T-helper 2 cell treated with Interferon-gamma antibody and Interleukin-4, amounts not matched to agents 5 μg/mL and 100 μg/mL, for 36 hours (primary cell): Measurements from ENCODE around the gene RBM25.

Source experiments
- DNase-seq: peaks from one replicate; pipeline ENCODE4 v3.0.0; 2021; ENCODE audit warnings: low spot score
- H3K27ac Mint-ChIP-seq: one replicate; pipeline ENCODE4 v1.8.0; 2021; ENCODE audit warnings: mild to moderate bottlenecking, mixed read lengths
- H3K27me3 Mint-ChIP-seq: one replicate; pipeline ENCODE4 v1.8.0; 2021; ENCODE audit warnings: low read depth, mixed read lengths
- H3K36me3 Mint-ChIP-seq: one replicate; pipeline ENCODE4 v1.8.0; 2021; ENCODE audit warnings: low read depth, mixed read lengths
- H3K4me1 Mint-ChIP-seq: one replicate; pipeline ENCODE4 v1.8.0; 2021; ENCODE audit warnings: low read depth, mixed read lengths
- H3K4me3 Mint-ChIP-seq: one replicate; pipeline ENCODE4 v1.8.0; 2022; ENCODE audit warnings: mild to moderate bottlenecking, moderate library complexity, mixed read lengths
- H3K9me3 Mint-ChIP-seq: one replicate; pipeline ENCODE4 v1.8.0; 2021; ENCODE audit warnings: mixed read lengths

RBM25 gene

DNA sequence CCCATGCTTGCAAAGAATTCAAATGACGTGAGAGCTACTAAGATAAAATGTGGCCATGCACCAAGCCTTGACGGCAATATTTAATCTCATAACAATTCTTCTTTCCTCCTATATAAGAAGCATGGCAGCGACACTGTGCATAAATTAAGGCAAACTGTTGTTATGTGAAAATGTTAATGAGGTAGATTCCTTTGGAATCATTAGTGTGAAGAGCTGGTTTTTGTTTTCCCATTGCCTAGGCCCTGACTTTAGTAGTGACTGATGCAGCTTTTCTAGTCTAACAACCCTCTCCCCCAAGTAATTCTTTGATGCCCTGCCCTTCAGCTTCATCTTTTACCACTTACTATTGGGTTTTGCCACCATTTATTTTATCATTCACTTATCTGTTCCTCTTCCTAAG is 67.4 kb downstream of the RBM25 start:
- H3K9me3 Mint-ChIP-seq = no peaks in the 10 kb centered on the region
- no peaks in the 10 kb centered on the region for H3K27me3 Mint-ChIP-seq
- peaks cover 3% of the 10 kb centered on the region for H3K4me1 Mint-ChIP-seq
- no peak overlapping the region for H3K4me3 Mint-ChIP-seq
- no peak overlapping the region for H3K27ac Mint-ChIP-seq
- H3K36me3 Mint-ChIP-seq = peaks cover 38% of the 10 kb centered on the region
- DNase-seq = no peak

DNA sequence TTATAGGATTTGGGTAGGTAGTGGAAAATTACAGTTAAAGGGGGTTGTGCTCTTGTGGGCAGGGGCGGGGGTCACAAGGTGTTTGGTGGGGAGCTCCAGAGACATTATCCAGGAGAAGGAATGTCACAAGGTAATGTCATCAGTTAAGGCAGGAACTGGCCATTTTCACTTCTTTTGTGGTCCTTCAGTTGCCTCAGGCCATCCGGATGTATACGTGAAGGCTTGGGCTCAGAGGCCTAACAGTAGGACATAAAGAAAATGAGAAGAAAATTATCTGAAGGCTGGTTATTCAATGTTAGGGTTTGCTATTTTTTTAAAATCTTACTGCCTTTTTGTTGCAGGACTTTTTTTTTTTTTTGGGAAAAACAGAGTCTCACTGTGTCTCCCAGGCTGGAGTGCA is 75.5 kb downstream of the RBM25 start:
- H3K4me1 Mint-ChIP-seq = peaks cover 9% of the 10 kb centered on the region
- H3K27ac Mint-ChIP-seq = no peak overlapping the region
- H3K27me3 Mint-ChIP-seq = no peaks in the 10 kb centered on the region
- H3K36me3 Mint-ChIP-seq = peaks cover 22% of the 10 kb centered on the region
- DNase-seq = no peak
- peaks cover 15% of the 10 kb centered on the region for H3K9me3 Mint-ChIP-seq
- no peak overlapping the region for H3K4me3 Mint-ChIP-seq

DNA sequence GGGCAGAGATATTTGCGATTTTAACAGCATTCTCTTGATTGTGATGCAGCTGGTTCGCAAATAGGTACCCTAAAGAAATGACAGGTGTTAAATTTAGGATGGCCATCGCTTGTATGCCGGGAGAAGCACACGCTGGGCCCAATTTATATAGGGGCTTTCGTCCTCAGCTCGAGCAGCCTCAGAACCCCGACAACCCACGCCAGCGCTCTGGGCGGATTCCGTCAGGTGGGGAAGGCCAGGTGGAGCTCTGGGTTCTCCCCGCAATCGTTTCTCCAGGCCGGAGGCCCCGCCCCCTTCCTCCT is 77.7 kb downstream of the RBM25 start:
- Mint-ChIP-seq H3K9me3 (peaks cover 15% of the 10 kb centered on the region), H3K36me3 (peaks cover 30% of the 10 kb centered on the region), H3K4me1 (peaks cover 16% of the 10 kb centered on the region), H3K27me3 (no peaks in the 10 kb centered on the region), H3K4me3 (peak overlapping the region; percentile 93), H3K27ac (peak overlapping the region; percentile 99)
- DNase-seq = no peak

DNA sequence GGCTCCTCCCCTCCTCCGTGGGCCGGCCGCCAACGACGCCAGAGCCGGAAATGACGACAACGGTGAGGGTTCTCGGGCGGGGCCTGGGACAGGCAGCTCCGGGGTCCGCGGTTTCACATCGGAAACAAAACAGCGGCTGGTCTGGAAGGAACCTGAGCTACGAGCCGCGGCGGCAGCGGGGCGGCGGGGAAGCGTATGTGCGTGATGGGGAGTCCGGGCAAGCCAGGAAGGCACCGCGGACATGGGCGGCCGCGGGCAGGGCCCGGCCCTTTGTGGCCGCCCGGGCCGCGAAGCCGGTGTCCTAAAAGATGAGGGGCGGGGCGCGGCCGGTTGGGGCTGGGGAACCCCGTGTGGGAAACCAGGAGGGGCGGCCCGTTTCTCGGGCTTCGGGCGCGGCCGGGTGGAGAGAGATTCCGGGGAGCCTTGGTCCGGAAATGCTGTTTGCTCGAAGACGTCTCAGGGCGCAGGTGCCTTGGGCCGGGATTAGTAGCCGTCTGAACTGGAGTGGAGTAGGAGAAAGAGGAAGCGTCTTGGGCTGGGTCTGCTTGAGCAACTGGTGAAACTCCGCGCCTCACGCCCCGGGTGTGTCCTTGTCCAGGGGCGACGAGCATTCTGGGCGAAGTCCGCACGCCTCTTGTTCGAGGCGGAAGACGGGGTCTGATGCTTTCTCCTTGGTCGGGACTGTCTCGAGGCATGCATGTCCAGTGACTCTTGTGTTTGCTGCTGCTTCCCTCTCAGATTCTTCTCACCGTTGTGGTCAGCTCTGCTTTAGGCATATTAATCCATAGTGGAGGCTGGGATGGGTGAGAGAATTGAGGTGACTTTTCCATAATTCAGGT is 78.3 kb downstream of the RBM25 start, which contains the start of gene PSEN1:
PSEN1 (plus strand) TSS at position 121 of the 839 bp plus-strand sequence. CDS start 11,513 bp downstream, outside the sequence.
- peaks cover 32% of the 10 kb centered on the region for H3K36me3 Mint-ChIP-seq
- no peaks in the 10 kb centered on the region for H3K27me3 Mint-ChIP-seq
- H3K27ac Mint-ChIP-seq = peak within 1 kb of the TSS; percentile 99
- H3K9me3 Mint-ChIP-seq = peaks cover 15% of the 10 kb centered on the region
- DNase-seq = peak; percentile 96
- peak within 1 kb of the TSS; percentile 93 for H3K4me3 Mint-ChIP-seq
- peaks cover 17% of the 10 kb centered on the region for H3K4me1 Mint-ChIP-seq

DNA sequence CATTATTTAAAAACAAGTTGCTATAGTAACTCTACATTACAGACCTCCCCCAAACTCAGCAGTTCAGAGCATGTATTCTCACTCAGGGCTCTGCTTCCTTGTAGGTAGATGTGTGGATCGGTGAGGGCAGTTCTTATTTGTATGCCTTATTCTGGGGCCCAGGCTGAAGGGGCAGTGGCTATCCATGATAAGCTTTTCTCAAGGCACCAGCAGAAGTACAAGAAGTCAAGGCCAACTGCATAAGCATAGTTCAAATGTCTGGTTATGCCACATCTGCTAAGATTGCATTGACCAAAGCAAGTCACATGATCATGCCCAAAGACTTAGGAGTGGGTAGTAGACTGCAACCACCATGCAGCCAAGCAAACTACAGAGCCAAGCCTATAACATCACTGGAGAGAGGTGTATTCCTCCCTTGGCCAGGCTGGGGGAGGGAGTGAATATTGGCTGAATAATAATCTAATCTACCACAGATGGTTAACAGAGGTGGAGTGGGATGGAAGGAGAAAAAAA is 82.5 kb downstream of the RBM25 start:
- DNase-seq = no peak
- Mint-ChIP-seq H3K27ac (peak overlapping the region; percentile 34), H3K27me3 (no peaks in the 10 kb centered on the region), H3K4me1 (peaks cover 24% of the 10 kb centered on the region), H3K4me3 (no peak overlapping the region), H3K36me3 (peaks cover 31% of the 10 kb centered on the region), H3K9me3 (no peaks in the 10 kb centered on the region)

DNA sequence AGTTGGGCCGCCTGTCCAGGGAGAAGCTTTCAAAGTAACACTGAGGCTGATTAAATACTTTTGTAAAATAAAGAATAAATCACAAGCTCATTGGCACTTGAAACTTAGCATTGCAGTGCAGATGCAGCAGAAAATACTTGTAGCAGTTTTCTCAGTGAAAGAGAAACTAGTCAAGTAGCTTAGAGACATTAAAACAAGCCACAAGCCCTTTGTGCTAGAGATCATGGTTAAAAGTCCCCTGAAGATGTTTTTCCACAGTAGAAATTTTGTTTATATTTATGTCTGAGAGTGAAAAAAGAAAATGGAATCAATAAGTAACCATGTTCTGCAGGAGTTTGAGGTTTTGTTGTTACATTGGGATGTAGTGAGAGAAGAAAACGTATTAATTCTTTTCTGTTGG is 83.9 kb downstream of the RBM25 start:
- H3K27me3 Mint-ChIP-seq = no peaks in the 10 kb centered on the region

DNA sequence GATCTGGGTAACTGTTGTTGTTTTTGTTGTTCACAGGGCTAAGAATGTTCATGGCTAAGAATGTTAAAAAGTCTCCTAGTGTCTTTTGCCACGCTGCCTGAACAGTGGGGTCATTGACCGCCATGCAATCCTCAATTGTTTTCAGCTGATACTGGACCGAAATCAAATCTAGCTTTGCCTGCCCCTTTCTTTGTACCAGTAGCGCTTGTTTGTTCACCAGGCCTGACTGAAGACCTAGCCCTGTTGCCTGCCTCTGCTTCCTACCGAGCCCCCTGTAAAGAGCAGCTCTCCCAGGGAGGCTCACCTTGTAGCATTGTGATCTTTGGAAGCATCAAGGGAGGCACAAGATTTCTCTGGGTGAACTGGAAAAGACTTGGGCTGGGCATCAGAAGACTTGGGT is 84.7 kb downstream of the RBM25 start:
- H3K4me3 Mint-ChIP-seq = no peak overlapping the region
- H3K9me3 Mint-ChIP-seq = no peaks in the 10 kb centered on the region
- no peak for DNase-seq
- peak overlapping the region; percentile 39 for H3K27ac Mint-ChIP-seq
- no peaks in the 10 kb centered on the region for H3K27me3 Mint-ChIP-seq
- H3K36me3 Mint-ChIP-seq = peaks cover 25% of the 10 kb centered on the region
- H3K4me1 Mint-ChIP-seq = peaks cover 20% of the 10 kb centered on the region

More for the DNA sequence above, 83.9 kb downstream of the RBM25 start:
- no peak for DNase-seq
- peaks cover 23% of the 10 kb centered on the region for H3K4me1 Mint-ChIP-seq
- H3K9me3 Mint-ChIP-seq = no peaks in the 10 kb centered on the region
- no peak overlapping the region for H3K4me3 Mint-ChIP-seq
- peak overlapping the region; percentile 32 for H3K27ac Mint-ChIP-seq
- H3K36me3 Mint-ChIP-seq = peaks cover 29% of the 10 kb centered on the region

DNA sequence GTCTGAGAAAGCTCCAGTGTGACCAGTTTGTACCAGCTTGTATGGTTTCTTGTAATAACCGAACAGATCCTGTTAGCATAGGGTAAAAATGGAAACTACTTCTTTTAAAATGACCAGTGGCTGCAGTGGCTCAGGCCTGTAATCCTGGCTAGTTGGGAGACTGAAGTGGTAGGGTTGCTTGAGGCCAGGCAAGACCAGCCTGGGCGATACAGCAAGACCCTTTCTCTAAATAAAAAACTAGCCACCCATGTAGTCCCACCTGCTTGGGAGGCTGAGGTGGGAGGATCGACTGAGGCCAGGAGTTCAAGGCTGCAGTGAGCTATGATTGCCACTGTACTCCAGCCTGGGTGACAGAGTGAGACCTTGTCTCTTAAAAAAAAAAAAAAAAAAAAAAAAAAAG is 85.3 kb downstream of the RBM25 start:
- Mint-ChIP-seq H3K27ac (peak overlapping the region; percentile 39), H3K36me3 (peaks cover 27% of the 10 kb centered on the region), H3K4me1 (peaks cover 20% of the 10 kb centered on the region), H3K4me3 (no peak overlapping the region), H3K27me3 (no peaks in the 10 kb centered on the region), H3K9me3 (no peaks in the 10 kb centered on the region)
- no peak for DNase-seq

DNA sequence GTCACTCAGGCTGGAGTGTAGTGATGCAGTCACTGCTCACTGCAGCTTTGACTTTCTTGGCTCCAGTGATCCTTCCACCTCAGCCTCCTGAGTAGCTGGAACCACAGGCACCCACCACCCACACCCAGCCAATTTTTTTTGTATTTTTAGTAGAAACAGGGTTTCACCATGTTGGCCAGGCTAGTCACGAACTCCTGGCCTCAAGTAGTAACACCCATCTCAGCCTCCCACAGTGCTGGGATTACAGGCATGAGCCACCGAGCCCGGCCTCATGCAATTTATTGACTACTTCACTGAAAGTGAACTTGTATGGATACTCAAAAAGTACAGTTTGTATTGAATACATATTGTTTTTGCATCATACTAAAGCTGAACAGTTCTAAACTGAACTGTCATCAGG is 87.0 kb downstream of the RBM25 start:
- H3K4me3 Mint-ChIP-seq = no peak overlapping the region
- peaks cover 20% of the 10 kb centered on the region for H3K4me1 Mint-ChIP-seq
- H3K36me3 Mint-ChIP-seq = peaks cover 39% of the 10 kb centered on the region
- H3K9me3 Mint-ChIP-seq = no peaks in the 10 kb centered on the region
- H3K27ac Mint-ChIP-seq = no peak overlapping the region
- H3K27me3 Mint-ChIP-seq = no peaks in the 10 kb centered on the region
- DNase-seq = no peak

DNA sequence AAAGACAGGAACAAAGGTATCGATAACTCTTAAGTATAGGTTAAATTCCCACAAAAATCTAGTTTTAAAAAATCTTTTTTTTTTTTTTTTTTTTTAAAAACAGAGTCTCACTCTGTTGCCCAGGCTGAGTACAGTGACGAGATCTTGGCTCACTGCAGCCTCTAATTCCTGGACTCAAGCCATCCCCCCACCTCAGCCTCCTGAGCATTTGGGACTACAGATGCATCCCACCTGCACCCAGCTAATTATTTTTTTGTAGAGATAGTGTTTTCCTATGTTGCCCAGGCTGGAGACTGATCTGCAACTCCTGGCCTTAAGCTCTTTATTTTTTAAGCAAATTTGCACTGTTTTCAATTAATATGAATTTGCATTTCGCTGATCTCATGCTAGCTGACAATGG is 87.8 kb downstream of the RBM25 start:
- Mint-ChIP-seq H3K36me3 (peaks cover 32% of the 10 kb centered on the region), H3K4me1 (peaks cover 12% of the 10 kb centered on the region), H3K27me3 (no peaks in the 10 kb centered on the region), H3K27ac (no peak overlapping the region), H3K4me3 (no peak overlapping the region), H3K9me3 (no peaks in the 10 kb centered on the region)
- DNase-seq = no peak

DNA sequence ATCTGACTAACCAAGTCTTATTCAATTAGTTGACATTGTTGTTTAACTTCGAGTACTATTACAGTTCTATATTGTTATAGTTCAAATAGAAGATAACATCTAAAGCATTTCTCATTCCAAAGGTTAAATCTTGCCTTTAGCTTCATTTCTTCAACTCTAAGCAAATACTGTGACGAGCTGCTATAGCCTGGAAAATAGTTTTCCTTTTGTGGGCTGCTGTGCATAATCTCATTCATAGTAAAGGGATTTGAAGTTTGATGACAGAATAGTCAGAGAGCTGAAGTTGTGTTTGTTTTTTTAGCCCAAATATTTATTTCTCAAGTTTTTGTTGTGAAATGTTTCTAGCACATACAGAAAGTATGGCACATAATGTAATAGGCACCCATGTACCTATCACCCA is 91.4 kb downstream of the RBM25 start:
- Mint-ChIP-seq H3K4me1 (peaks cover 4% of the 10 kb centered on the region), H3K27ac (no peak overlapping the region), H3K9me3 (no peaks in the 10 kb centered on the region), H3K4me3 (no peak overlapping the region), H3K27me3 (no peaks in the 10 kb centered on the region), H3K36me3 (peaks cover 29% of the 10 kb centered on the region)
- DNase-seq = no peak

DNA sequence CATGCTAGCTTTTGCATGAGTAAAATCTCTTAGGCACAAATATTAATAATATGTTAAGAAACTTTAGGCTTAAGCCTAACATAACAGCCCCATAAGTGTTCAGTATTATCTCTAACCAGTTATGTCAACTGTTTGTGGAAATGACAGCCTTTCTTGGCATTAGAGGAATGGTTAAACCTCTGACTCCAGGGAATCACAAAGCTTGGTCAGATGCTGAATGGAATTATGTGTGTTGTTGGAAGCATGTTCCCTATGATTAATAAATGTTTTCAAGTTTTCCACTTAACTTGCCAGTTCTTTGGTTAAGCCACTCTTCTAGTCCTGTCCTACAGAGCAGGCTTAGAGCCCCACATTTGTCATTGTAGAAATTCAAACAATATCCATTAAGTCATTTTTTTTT is 94.9 kb downstream of the RBM25 start:
- H3K9me3 Mint-ChIP-seq = no peaks in the 10 kb centered on the region
- H3K4me3 Mint-ChIP-seq = no peak overlapping the region
- no peak overlapping the region for H3K27ac Mint-ChIP-seq
- H3K36me3 Mint-ChIP-seq = peaks cover 38% of the 10 kb centered on the region
- H3K27me3 Mint-ChIP-seq = no peaks in the 10 kb centered on the region
- no peaks in the 10 kb centered on the region for H3K4me1 Mint-ChIP-seq
- no peak for DNase-seq

DNA sequence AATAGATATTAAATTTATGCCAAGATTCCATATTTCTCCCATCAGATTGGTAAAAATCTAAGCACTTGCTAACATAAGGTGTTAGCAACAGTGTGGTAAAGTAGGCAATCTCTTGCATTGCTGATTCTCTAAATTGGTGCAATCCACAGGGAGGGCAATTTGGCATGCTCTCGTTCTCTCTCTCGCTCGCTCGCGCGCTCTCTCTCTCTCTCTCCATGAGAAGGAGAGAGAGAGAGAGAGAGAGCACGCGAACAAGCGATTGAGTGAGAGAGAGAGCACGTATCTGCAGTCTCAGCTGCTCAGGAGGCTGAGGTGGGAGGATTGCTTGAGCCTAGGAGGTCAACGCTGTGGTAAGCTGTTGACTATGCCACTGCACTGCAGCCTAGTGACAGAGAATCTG is 103.9 kb downstream of the RBM25 start:
- no peak overlapping the region for H3K27ac Mint-ChIP-seq
- H3K4me3 Mint-ChIP-seq = no peak overlapping the region
- no peaks in the 10 kb centered on the region for H3K27me3 Mint-ChIP-seq
- peaks cover 48% of the 10 kb centered on the region for H3K36me3 Mint-ChIP-seq
- H3K9me3 Mint-ChIP-seq = no peaks in the 10 kb centered on the region
- no peak for DNase-seq
- peaks cover 2% of the 10 kb centered on the region for H3K4me1 Mint-ChIP-seq

DNA sequence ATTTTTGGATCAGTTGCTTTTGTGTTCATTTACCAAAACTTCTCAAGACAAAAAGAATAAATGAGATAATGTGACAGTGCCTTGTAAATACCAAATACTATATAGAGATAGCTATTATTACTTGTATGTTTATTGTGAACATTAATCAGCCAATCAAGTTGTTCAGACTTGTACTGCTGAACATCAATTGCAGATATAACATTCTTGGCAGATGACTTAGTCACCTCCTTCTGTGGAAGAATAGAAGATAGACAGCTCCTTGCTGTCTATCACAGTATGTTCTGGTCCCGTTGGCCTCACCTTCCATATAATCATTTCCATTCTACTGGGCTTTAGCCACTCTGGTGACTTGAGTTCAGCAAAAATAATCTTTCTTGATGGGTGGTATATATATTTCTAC is 108.1 kb downstream of the RBM25 start:
- Mint-ChIP-seq H3K9me3 (no peaks in the 10 kb centered on the region), H3K4me3 (no peak overlapping the region), H3K36me3 (peaks cover 37% of the 10 kb centered on the region), H3K27me3 (no peaks in the 10 kb centered on the region), H3K4me1 (peaks cover 3% of the 10 kb centered on the region), H3K27ac (no peak overlapping the region)
- DNase-seq = no peak

DNA sequence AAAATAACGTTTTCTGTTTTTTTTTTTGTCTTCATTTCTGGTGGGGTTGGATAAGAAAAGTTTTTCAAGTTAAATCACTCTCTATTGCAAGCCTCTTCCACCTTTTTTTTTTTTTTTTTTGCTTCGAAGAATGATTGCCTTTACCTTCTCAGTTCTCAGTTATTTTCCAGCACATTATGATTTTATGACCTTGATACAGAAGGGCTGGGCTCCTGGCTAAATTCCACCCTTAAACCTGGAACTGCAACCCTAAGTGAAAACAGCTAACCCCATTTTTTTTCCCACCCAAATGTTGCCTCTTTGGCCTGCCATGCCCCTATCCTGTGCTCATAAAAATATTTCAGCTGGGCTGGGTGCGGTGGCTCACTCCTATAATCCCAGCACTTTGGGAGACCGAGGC is 109.4 kb downstream of the RBM25 start:
- H3K4me1 Mint-ChIP-seq = peaks cover 3% of the 10 kb centered on the region
- no peaks in the 10 kb centered on the region for H3K9me3 Mint-ChIP-seq
- H3K4me3 Mint-ChIP-seq = no peak overlapping the region
- no peak overlapping the region for H3K27ac Mint-ChIP-seq
- peaks cover 34% of the 10 kb centered on the region for H3K36me3 Mint-ChIP-seq
- H3K27me3 Mint-ChIP-seq = no peaks in the 10 kb centered on the region
- no peak for DNase-seq
